ENCODE measurements around the gene ECI2.
"Not testable (repeated sequence)": the region's sequence is repeated elsewhere in the genome, so short reads cannot be mapped to it uniquely, and the experiment has no call there.

GRCh38 chr6:4109363-4109815, 26.0 kb downstream of the ECI2 start:
- not testable (repeated sequence) for TF ChIP-seq BACH1 (IDR thresholded peaks at IDR 0.05; ENCODE audit: borderline replicate concordance); RAD21 (IDR thresholded peaks at IDR 0.05; ENCODE audit: insufficient read depth, low read depth, low read length); SUZ12 (IDR thresholded peaks at IDR 0.05; ENCODE audit: unreplicated experiment); ZNF687 (IDR thresholded peaks at IDR 0.05); EZH2 (IDR thresholded peaks at IDR 0.05; ENCODE audit: borderline replicate concordance, control insufficient read depth, low read depth, low read length); EP300 (IDR thresholded peaks at IDR 0.05; ENCODE audit: borderline replicate concordance in 1 of 2, control insufficient read depth in 1 of 2, low read depth in 2 of 2, low read length in 2 of 2); TAF1 (IDR thresholded peaks at IDR 0.05; ENCODE audit: borderline replicate concordance, low read depth, low read length); TCF12 (IDR thresholded peaks at IDR 0.05; ENCODE audit: low read depth, low read length); RFX5 (IDR thresholded peaks at IDR 0.05; ENCODE audit: low read depth, low read length); NR2C2 (IDR thresholded peaks at IDR 0.05; ENCODE audit: borderline replicate concordance, control insufficient read depth, insufficient read length, low read depth); SMC3 (IDR thresholded peaks at IDR 0.05; ENCODE audit: borderline replicate concordance, low read length)
- TF ChIP-seq, protein P1, sequence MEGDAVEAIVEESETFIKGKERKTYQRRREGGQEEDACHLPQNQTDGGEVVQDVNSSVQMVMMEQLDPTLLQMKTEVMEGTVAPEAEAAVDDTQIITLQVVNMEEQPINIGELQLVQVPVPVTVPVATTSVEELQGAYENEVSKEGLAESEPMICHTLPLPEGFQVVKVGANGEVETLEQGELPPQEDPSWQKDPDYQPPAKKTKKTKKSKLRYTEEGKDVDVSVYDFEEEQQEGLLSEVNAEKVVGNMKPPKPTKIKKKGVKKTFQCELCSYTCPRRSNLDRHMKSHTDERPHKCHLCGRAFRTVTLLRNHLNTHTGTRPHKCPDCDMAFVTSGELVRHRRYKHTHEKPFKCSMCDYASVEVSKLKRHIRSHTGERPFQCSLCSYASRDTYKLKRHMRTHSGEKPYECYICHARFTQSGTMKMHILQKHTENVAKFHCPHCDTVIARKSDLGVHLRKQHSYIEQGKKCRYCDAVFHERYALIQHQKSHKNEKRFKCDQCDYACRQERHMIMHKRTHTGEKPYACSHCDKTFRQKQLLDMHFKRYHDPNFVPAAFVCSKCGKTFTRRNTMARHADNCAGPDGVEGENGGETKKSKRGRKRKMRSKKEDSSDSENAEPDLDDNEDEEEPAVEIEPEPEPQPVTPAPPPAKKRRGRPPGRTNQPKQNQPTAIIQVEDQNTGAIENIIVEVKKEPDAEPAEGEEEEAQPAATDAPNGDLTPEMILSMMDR (IDR thresholded peaks at IDR 0.05 in 2 of 3, conservative IDR thresholded peaks at IDR 0.05 in 1 of 3; ENCODE audit: control insufficient read depth in 2 of 3, extremely low read depth in 1 of 3, insufficient read depth in 1 of 3, low read depth in 3 of 3, low read length in 3 of 3), result not testable (repeated sequence)
- TF ChIP-seq, protein P2, sequence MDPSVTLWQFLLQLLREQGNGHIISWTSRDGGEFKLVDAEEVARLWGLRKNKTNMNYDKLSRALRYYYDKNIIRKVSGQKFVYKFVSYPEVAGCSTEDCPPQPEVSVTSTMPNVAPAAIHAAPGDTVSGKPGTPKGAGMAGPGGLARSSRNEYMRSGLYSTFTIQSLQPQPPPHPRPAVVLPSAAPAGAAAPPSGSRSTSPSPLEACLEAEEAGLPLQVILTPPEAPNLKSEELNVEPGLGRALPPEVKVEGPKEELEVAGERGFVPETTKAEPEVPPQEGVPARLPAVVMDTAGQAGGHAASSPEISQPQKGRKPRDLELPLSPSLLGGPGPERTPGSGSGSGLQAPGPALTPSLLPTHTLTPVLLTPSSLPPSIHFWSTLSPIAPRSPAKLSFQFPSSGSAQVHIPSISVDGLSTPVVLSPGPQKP (IDR thresholded peaks at IDR 0.05; ENCODE audit: low read depth, low read length), result not testable (repeated sequence)
